Small intestine (tissue), 4 donors: Measurements from ENCODE around the gene KLRC4. TPM values are rescaled to one million over a fixed set of nuclear protein-coding genes. Genes with fewer than 3 reads are reported as not detected.

Experiments used
- polyA plus RNA-seq, 4 donors: library from polyadenylated mRNA; stranded (reverse) in 3 of 4; unstranded in 1 of 4; fragments of 200-250 nt in 3 of 4; fragments of 120-200 nt in 1 of 4; gene quantifications; one replicate each; pipeline versions ENCODE4 v1.2.1 to v1.2.3, GENCODE V29; 2013
- donor health status: healthy with polysubstance abuse.
- donor health status: Bipolar disorder and iron deficiency.
- donor health status: healthy.

KLRC4 gene
- polyA plus RNA-seq, 4 donors: 0.06 to 0.66 TPM; not detected in 2

Other genes with a start within 250 kb of the KLRC4 start
- gene OLR1, start 237.6 kb downstream of the KLRC4 start, polyA plus RNA-seq: under 1 TPM in 3 of 4 donors, not detected in 1; 0.18 to 0.55 (median 0.27) TPM
- under 1 TPM in 2 of 4 donors, not detected in 2; 0.10 to 0.25 TPM for gene TMEM52B, start 230.7 kb downstream of the KLRC4 start, polyA plus RNA-seq
- 10 to 100 TPM; 38.9 to 59.4 (median 56.3) TPM for gene GABARAPL1, start 196.9 kb downstream of the KLRC4 start, polyA plus RNA-seq
- gene KLRD1, start 101.9 kb downstream of the KLRC4 start, polyA plus RNA-seq: 1 to 10 TPM in 2 of 4 donors, under 1 TPM in 1, not detected in 1; 0.72 to 3.0 (median 1.4) TPM
- 1 to 10 TPM in 3 of 4 donors, not detected in 1; 3.3 to 5.9 (median 3.4) TPM for gene KLRK1, start 19.7 kb downstream of the KLRC4 start, polyA plus RNA-seq
- gene KLRC3, start 10.8 kb upstream of the KLRC4 start, polyA plus RNA-seq: under 1 TPM in 2 of 4 donors, not detected in 2; 0.37 to 0.46 TPM
- gene KLRC2, start 26.3 kb upstream of the KLRC4 start, polyA plus RNA-seq: 1 to 10 TPM in 2 of 4 donors, under 1 TPM in 1, not detected in 1; 0.36 to 2.4 (median 1.0) TPM
- 1 to 10 TPM in 1 of 4 donors, under 1 TPM in 2, not detected in 1; 0.58 to 4.6 (median 0.81) TPM for gene KLRC1, start 43.6 kb upstream of the KLRC4 start, polyA plus RNA-seq
- 1 to 10 TPM in 1 of 4 donors, under 1 TPM in 2, not detected in 1; 0.51 to 4.0 (median 0.89) TPM for gene EIF2S3B, start 96.1 kb upstream of the KLRC4 start, polyA plus RNA-seq
- 10 to 100 TPM in 3 of 4 donors, 1 to 10 TPM in 1; 4.9 to 27.7 (median 20.7) TPM for gene MAGOHB, start 203.9 kb upstream of the KLRC4 start, polyA plus RNA-seq